SK-N-MC (cell line): Measurements from ENCODE around the gene ANTXR2.

Experiments
- DNase-seq: peaks from one replicate; pipeline ENCODE4 v3.0.0-alpha.2; 2011; ENCODE audit warnings: low read depth, low spot score
- H3K27ac ChIP-seq: fragments of 200-600 bp; sonication (generic); 2 replicates; pipeline ENCODE4 v1.5.1; 2016; ENCODE audit warnings: mixed run types
- H3K36me3 ChIP-seq: fragments of 200-600 bp; sonication (generic); 2 replicates; pipeline ENCODE4 v1.6.1; 2017; ENCODE audit warnings: antibody characterized with exemption, low read length, mixed read lengths; ENCODE audit not compliant: insufficient read depth
- H3K4me3 ChIP-seq: fragments of 200-600 bp; sonication (generic); 2 replicates; pipeline ENCODE4 v1.5.1; 2016
- H3K9ac ChIP-seq: fragments of 200-600 bp; sonication (generic); 2 replicates; pipeline ENCODE4 v1.8.0; 2017; ENCODE audit warnings: mixed run types, mixed read lengths; ENCODE audit not compliant: insufficient read length
- H3K9me3 ChIP-seq: fragments of 200-600 bp; sonication (generic); 2 replicates; pipeline ENCODE4 v1.6.1; 2017; ENCODE audit warnings: low read depth, mild to moderate bottlenecking, antibody characterized with exemption, low read length, moderate library complexity, mixed read lengths
- EZH2 ChIP-seq: fragments of 200-600 bp; sonication (generic); IDR thresholded peaks from one replicate; pipeline ENCODE4 v1.6.1; 2017; ENCODE audit warnings: antibody characterized with exemption
- FOXP2 ChIP-seq: optimal IDR thresholded peaks from 2 replicates; pipeline ENCODE3; 2011; ENCODE audit warnings: mild to moderate bottlenecking, moderate library complexity; ENCODE audit not compliant: insufficient read depth; ENCODE audit errors: extremely low read length, control extremely low read depth
- POLR2AphosphoS5 ChIP-seq: IDR thresholded peaks from 2 replicates; pipeline ENCODE4 v1.6.1; 2012; ENCODE audit warnings: mild to moderate bottlenecking, low read depth, low read length, borderline replicate concordance

ANTXR2 gene

GRCh38 chr4:79883290-79883689, 189.7 kb downstream of the ANTXR2 start:
- Histone ChIP-seq H3K4me3 (no peak overlapping the region), H3K9me3 (no peaks in the 10 kb centered on the region), H3K9ac (no peak overlapping the region), H3K27ac (no peak overlapping the region), H3K36me3 (no peaks in the 10 kb centered on the region)
- no peak for TF ChIP-seq EZH2
- TF ChIP-seq FOXP2: no peak
- no peak for TF ChIP-seq POLR2AphosphoS5
- DNase-seq: no peak

- TF ChIP-seq POLR2AphosphoS5 (no peak), EZH2 (no peak), FOXP2 (no peak)
- Histone ChIP-seq H3K36me3 (no peaks in the 10 kb centered on the region), H3K4me3 (no peak overlapping the region), H3K27ac (no peak overlapping the region), H3K9ac (no peak overlapping the region), H3K9me3 (no peaks in the 10 kb centered on the region)
- DNase-seq: no peak
These were observed 190.2 kb downstream of the ANTXR2 start for GRCh38 chr4:79882806-79883205.

GRCh38 chr4:79881407-79881806, 191.6 kb downstream of the ANTXR2 start:
- Histone ChIP-seq H3K36me3 (no peaks in the 10 kb centered on the region), H3K9me3 (no peaks in the 10 kb centered on the region), H3K27ac (no peak overlapping the region), H3K4me3 (no peak overlapping the region), H3K9ac (no peak overlapping the region)
- TF ChIP-seq POLR2AphosphoS5: no peak
- TF ChIP-seq EZH2: no peak
- no peak for DNase-seq

- TF ChIP-seq EZH2 (no peak), POLR2AphosphoS5 (no peak), FOXP2 (no peak)
- H3K9ac ChIP-seq: no peak overlapping the region
- H3K4me3 ChIP-seq: no peak overlapping the region
- no peaks in the 10 kb centered on the region for H3K36me3 ChIP-seq
- no peaks in the 10 kb centered on the region for H3K9me3 ChIP-seq
- no peak for DNase-seq
- H3K27ac ChIP-seq: no peak overlapping the region
These were observed 195.5 kb downstream of the ANTXR2 start for GRCh38 chr4:79877511-79877910.

- DNase-seq: no peak
- Histone ChIP-seq H3K4me3 (no peak overlapping the region), H3K9me3 (no peaks in the 10 kb centered on the region), H3K36me3 (no peaks in the 10 kb centered on the region), H3K9ac (no peak overlapping the region), H3K27ac (no peak overlapping the region)
- TF ChIP-seq EZH2: no peak
- no peak for TF ChIP-seq POLR2AphosphoS5
- TF ChIP-seq FOXP2: no peak
These were observed 197.6 kb downstream of the ANTXR2 start for GRCh38 chr4:79875344-79875899.

GRCh38 chr4:79874197-79874596, 198.8 kb downstream of the ANTXR2 start:
- H3K27ac ChIP-seq: no peak overlapping the region
- no peak for TF ChIP-seq EZH2
- no peak for TF ChIP-seq FOXP2
- no peak for TF ChIP-seq POLR2AphosphoS5
- no peaks in the 10 kb centered on the region for H3K36me3 ChIP-seq
- H3K9me3 ChIP-seq: no peaks in the 10 kb centered on the region
- H3K9ac ChIP-seq: no peak overlapping the region
- DNase-seq: no peak
- no peak overlapping the region for H3K4me3 ChIP-seq

- Histone ChIP-seq H3K9me3 (no peaks in the 10 kb centered on the region), H3K36me3 (no peaks in the 10 kb centered on the region), H3K4me3 (no peak overlapping the region), H3K9ac (no peak overlapping the region), H3K27ac (no peak overlapping the region)
- TF ChIP-seq FOXP2 (no peak), POLR2AphosphoS5 (no peak), EZH2 (no peak)
- no peak for DNase-seq
These were observed 200.3 kb downstream of the ANTXR2 start for GRCh38 chr4:79872738-79873137.

GRCh38 chr4:79871961-79872360, 201.1 kb downstream of the ANTXR2 start:
- H3K4me3 ChIP-seq: no peak overlapping the region
- no peak overlapping the region for H3K9ac ChIP-seq
- TF ChIP-seq POLR2AphosphoS5 (no peak), EZH2 (no peak), FOXP2 (no peak)
- H3K36me3 ChIP-seq: no peaks in the 10 kb centered on the region
- no peak for DNase-seq
- no peaks in the 10 kb centered on the region for H3K9me3 ChIP-seq
- H3K27ac ChIP-seq: no peak overlapping the region

GRCh38 chr4:79869597-79870237, 203.3 kb downstream of the ANTXR2 start:
- H3K27ac ChIP-seq: no peak overlapping the region
- DNase-seq: no peak
- TF ChIP-seq POLR2AphosphoS5 (no peak), FOXP2 (no peak), EZH2 (no peak)
- no peak overlapping the region for H3K4me3 ChIP-seq
- no peak overlapping the region for H3K9ac ChIP-seq
- no peaks in the 10 kb centered on the region for H3K36me3 ChIP-seq
- no peaks in the 10 kb centered on the region for H3K9me3 ChIP-seq
